K562 (cell line): Measurements from ENCODE around the gene HELZ2. TPM values are rescaled to one million over a fixed set of nuclear protein-coding genes. Genes with fewer than 3 reads are reported as not detected.

ENCODE experiments used
- ATAC-seq: fragments of 200-7000 bp; cut with Tn5 transposase; 3 replicates; pipeline ENCODE4 v1.9.1; 2020; ENCODE audit warnings: moderate library complexity
- BruUV-seq: library from RNA; stranded (reverse); fragments of 400-500 nt; replicated peaks from 2 replicates; lab custom pipeline; 2021; lab: Mats Ljungman, UMichigan
- CTCF ChIA-PET: fragments of 300-600 bp; formaldehyde crosslinking; extraction: SDS; loops from one replicate; lab custom pipeline; 2021; ENCODE audit warnings: low intra/inter-chr PET ratio; lab: Yijun Ruan, JAX
- POLR2A ChIA-PET: fragments of 300-600, 350-650 bp; sonication (Branson Sonifier 250); formaldehyde crosslinking; extraction: SDS; loops from one replicate; lab custom pipeline; 2021; ENCODE audit warnings: antibody characterized with exemption, inconsistent platforms; lab: Yijun Ruan, JAX
- DNase-seq, 4 experiments: peaks; one replicate each; pipeline versions ENCODE4 v3.0.0 to v3.0.0-alpha.2; 2011 to 2018; ENCODE audit warnings: low spot score in 3 of 4, mixed read lengths in 3 of 4; ENCODE audit errors: extremely low read depth in 1 of 4
- FAIRE-seq: peaks from 2 replicates; lab custom pipeline; 2011; peaks lifted over from hg19 to GRCh38; lab: Jason Lieb, UNC
- H2AFZ ChIP-seq: 2 replicates; pipeline ENCODE4 v1.6.0; 2011; ENCODE audit warnings: low read depth, low read length, control low read depth, inconsistent platforms
- H3K27ac ChIP-seq: fragments of 200-600 bp; 3 replicates; pipeline ENCODE4 v1.8.0; 2011; ENCODE audit warnings: low read depth, mild to moderate bottlenecking, control low read depth, inconsistent platforms, low read length, moderate library complexity, mixed read lengths; ENCODE audit errors: extremely low read depth
- H3K27me3 ChIP-seq, 2 experiments: fragments of 300-600 bp in 1 of 2; 2 replicates in 1 of 2; 3 replicates in 1 of 2; pipeline versions ENCODE4 v1.6.0 to v1.8.0; 2011; ENCODE audit warnings: inconsistent platforms in 2 of 2, low read length in 2 of 2, mild to moderate bottlenecking in 1 of 2, mixed read lengths in 1 of 2, moderate library complexity in 1 of 2; ENCODE audit not compliant: control insufficient read depth in 2 of 2, insufficient read depth in 2 of 2
- H3K36me3 ChIP-seq: fragments of 300-600 bp; 3 replicates; pipeline ENCODE4 v1.8.0; 2011; ENCODE audit warnings: mild to moderate bottlenecking, low read length, inconsistent platforms; ENCODE audit not compliant: control insufficient read depth, insufficient read depth
- H3K4me1 ChIP-seq, 2 experiments: fragments of 200-600 bp in 1 of 2; replicated peaks in 1 of 2; 2 replicates in 1 of 2; 3 replicates in 1 of 2; pipeline versions ENCODE4 v1.5.1 to v1.8.0; 2011; ENCODE audit warnings: inconsistent platforms in 2 of 2, low read length in 2 of 2, mild to moderate bottlenecking in 1 of 2, mixed read lengths in 1 of 2, moderate library complexity in 1 of 2; ENCODE audit not compliant: control insufficient read depth in 2 of 2, insufficient read depth in 2 of 2
- H3K4me2 ChIP-seq: 2 replicates; pipeline ENCODE4 v1.6.1; 2011; ENCODE audit warnings: low read length, control low read depth, inconsistent platforms, mixed read lengths; ENCODE audit not compliant: insufficient read depth
- H3K4me3 ChIP-seq: fragments of 200-600 bp; sonication (generic), shearing (Covaris generic); 2 replicates; pipeline ENCODE4 v1.5.1; 2016; ENCODE audit warnings: control low read depth, inconsistent platforms
- H3K79me2 ChIP-seq: fragments of 200-600 bp; 3 replicates; pipeline ENCODE4 v1.8.0; 2011; ENCODE audit warnings: low read length, inconsistent platforms; ENCODE audit not compliant: control insufficient read depth, insufficient read depth
- H3K9ac ChIP-seq, 2 experiments: 2 replicates each; pipeline versions ENCODE4 v1.6.0 to v1.6.1; 2011; ENCODE audit warnings: low read depth in 2 of 2, low read length in 2 of 2, control low read depth in 1 of 2, inconsistent platforms in 1 of 2, mild to moderate bottlenecking in 1 of 2, mixed read lengths in 1 of 2; ENCODE audit not compliant: insufficient read depth in 1 of 2
- H3K9me1 ChIP-seq: one replicate; pipeline ENCODE4 v1.6.0; 2011; ENCODE audit warnings: inconsistent platforms, mild to moderate bottlenecking, low read length, moderate library complexity; ENCODE audit not compliant: control insufficient read depth, insufficient read depth
- H3K9me3 ChIP-seq: replicated peaks from 2 replicates; pipeline ENCODE4 v1.5.1; 2011; ENCODE audit warnings: low read depth, low read length, inconsistent platforms; ENCODE audit not compliant: control insufficient read depth, insufficient read depth
- H4K20me1 ChIP-seq: replicated peaks from 2 replicates; pipeline ENCODE4 v1.6.1; 2011; ENCODE audit warnings: low read length, inconsistent platforms, mixed read lengths; ENCODE audit not compliant: control insufficient read depth, insufficient read depth
- ATF6 ChIP-seq: sonication (generic); formaldehyde crosslinking; IDR thresholded peaks from 2 replicates; pipeline ENCODE4 v1.4.0; 2020; ENCODE audit warnings: mild to moderate bottlenecking, missing genetic modification reagents
- BHLHE40 ChIP-seq: IDR thresholded peaks from 2 replicates; pipeline ENCODE4 v1.6.1; 2011; ENCODE audit warnings: low read length, improper control_type of control experiment
- KDM2B ChIP-seq: fragments of 250-450 bp; sonication (Bioruptor Pico); IDR thresholded peaks from 2 replicates; pipeline ENCODE4 v1.8.0; 2021; ENCODE audit warnings: mild to moderate bottlenecking, moderate library complexity
- NR2C1 ChIP-seq, 2 experiments: fragments of 450-650 bp; IDR thresholded peaks; 2 replicates each; pipeline ENCODE4 v1.6.1; 2017; ENCODE audit warnings: mild to moderate bottlenecking in 2 of 2, antibody characterized with exemption in 1 of 2, inconsistent platforms in 1 of 2, missing compliant biosample characterization in 1 of 2, missing genetic modification characterization in 1 of 2
- VEZF1 ChIP-seq: fragments of 200-800 bp; sonication (Bioruptor generic); IDR thresholded peaks from 2 replicates; pipeline ENCODE4 v1.6.1; 2017; ENCODE audit warnings: missing genetic modification characterization, missing compliant biosample characterization
- ZNF740 ChIP-seq, 3 experiments: fragments of 200-800 bp in 1 of 3; sonication (Bioruptor generic) in 1 of 3; sonication (generic) in 1 of 3; formaldehyde crosslinking in 1 of 3; IDR thresholded peaks; 2 replicates each; pipeline versions ENCODE4 v1.6.1 to v1.8.0; 2016 to 2022; ENCODE audit warnings: mild to moderate bottlenecking in 2 of 3, missing compliant biosample characterization in 2 of 3, missing genetic modification characterization in 2 of 3, missing genetic modification reagents in 1 of 3
- WGBS: fragments of 100-300 bp; shearing (Covaris generic); methylation state at CpG from one replicate; pipeline ENCODE4 v1.1.6; 2016; ENCODE audit warnings: low coverage, mixed read lengths; ENCODE audit not compliant: insufficient coverage; ENCODE audit errors: missing lambda C conversion rate; 5-methylcytosine and 5-hydroxymethylcytosine counted together
- in situ Hi-C: fragments of 300-500 bp; cut with MboI; formaldehyde crosslinking; loops from 4 replicates; pipeline ENCODE4 v1.15.0; 2018; ENCODE audit warnings: inconsistent platforms, mixed read lengths
- intact Hi-C: fragments of 100-400 bp; cut with micrococcal nuclease; formaldehyde crosslinking; loops from 2 replicates; pipeline ENCODE4 v1.14.2; 2022
- polyA plus RNA-seq, 8 experiments: library from polyadenylated mRNA; depleted of rRNA in 4 of 8; stranded (reverse) in 5 of 8; unstranded in 3 of 8; fragments of >200 nt; fragmentation: Nextera tagmentation in 2 of 8; fragmentation: Illumina TruSeq in 1 of 8; extraction: Ambion mirVana in 2 of 8; extraction: Trizol in 1 of 8; gene quantifications; 2 replicates each; pipeline versions ENCODE4 v1.2.1 to v1.2.3, GENCODE V29; 2011 to 2014; ENCODE audit warnings: inconsistent platforms in 1 of 8, missing spikeins in 1 of 8
- total RNA-seq, 7 experiments: library from RNA; depleted of rRNA in 6 of 7; stranded (reverse); fragments of >200 nt in 6 of 7; fragmentation: Illumina TruSeq in 2 of 7; extraction: Trizol in 2 of 7; gene quantifications; 2 replicates each; pipeline versions ENCODE4 v1.2.1 to v1.2.3, GENCODE V29; 2011 to 2021; ENCODE audit warnings: low replicate concordance in 1 of 7

The HELZ2 gene
- total and polyA plus RNA-seq, 9 of the 15 experiments (the other 6 are each of a cell fraction or from before 2014, with no cell fraction given), result 0.03 to 7.8 (median 2.9) TPM; not detected in 1

- 15% methylated on average over 2 of the region's 25 CpGs for WGBS
- POLR2A ChIA-PET, result no interaction called here
- peaks cover 0 to 36% of the 10 kb centered on the region in 2 experiments; a peak in 4 of 5 replicates for H3K27me3 ChIP-seq
Observed at GRCh38 chr20:63549019-63549418, 25.0 kb downstream of the HELZ2 start.

More at GRCh38 chr20:63549019-63549418, 25.0 kb downstream of the HELZ2 start:
- Histone ChIP-seq H4K20me1 (no peaks in the 10 kb centered on the region), H3K27ac (no peak overlapping the region), H3K4me1 (peaks cover 10 to 68% of the 10 kb centered on the region in 2 experiments), H3K4me2 (no peak overlapping the region), H3K4me3 (no peak overlapping the region), H3K9me1 (no peaks in the 10 kb centered on the region), H2AFZ (no peak overlapping the region), H3K9ac (peak overlapping the region in 1 of 2 experiments; percentile 83; a peak in 1 of 4 replicates), H3K9me3 (no peaks in the 10 kb centered on the region), H3K79me2 (no peaks in the 10 kb centered on the region), H3K36me3 (no peaks in the 10 kb centered on the region)
- intact Hi-C loops, result no loop called here
- DNase-seq, result peak in 2 of 4 experiments; percentile 55 to 58
- 0 out of 2 replicates have a peak, but pooled peaks have one; percentile 37 for TF ChIP-seq ZNF740 (CRISPR knock-in tag; IDR thresholded peaks at IDR 0.05)
- TF ChIP-seq ZNF740 (tag; IDR thresholded peaks at IDR 0.05), result no peak
- no peak for TF ChIP-seq NR2C1 (IDR thresholded peaks at IDR 0.05)
- TF ChIP-seq NR2C1 (tag; IDR thresholded peaks at IDR 0.05), result no peak
- no peak for TF ChIP-seq KDM2B (CRISPR knock-in tag)
- peak; percentile 64 for TF ChIP-seq VEZF1 (CRISPR knock-in tag)
- no peak for TF ChIP-seq ATF6 (CRISPR knock-in tag)
- TF ChIP-seq BHLHE40, result peak; percentile 46; the same call in 1 of the 2 replicates
- no peak for FAIRE-seq
- CTCF ChIA-PET, result no interaction called here
- no peak for ATAC-seq
- BruUV-seq, result no TSS peak
- in situ Hi-C loops, result no loop called here
